ENCODE data around the gene MDM2.

- TF ChIP-seq TAF1 (IDR thresholded peaks at IDR 0.05; ENCODE audit: borderline replicate concordance, insufficient read depth, low read length) (no peak), POLR2AphosphoS5 (IDR thresholded peaks at IDR 0.05; ENCODE audit: low read depth, low read length) (no peak)
These were observed 34.4 kb upstream of the MDM2 start for GRCh38 chr12:68773582-68773981.

Data from PFSK-1 (cell line).